HUES64 (cell line): Measurements from ENCODE around the gene CMIP.

ENCODE experiments used
- H3K27ac ChIP-seq: 2 replicates; pipeline ENCODE4 v1.7.0; 2013; ENCODE audit warnings: low read depth, low read length, inconsistent platforms
- H3K27me3 ChIP-seq: 2 replicates; pipeline ENCODE4 v1.6.1; 2013; ENCODE audit warnings: mild to moderate bottlenecking, low read length; ENCODE audit not compliant: insufficient read depth
- H3K36me3 ChIP-seq: 2 replicates; pipeline ENCODE4 v1.6.1; 2013; ENCODE audit warnings: mild to moderate bottlenecking, low read length; ENCODE audit not compliant: insufficient read depth
- H3K4me1 ChIP-seq: 2 replicates; pipeline ENCODE4 v1.6.1; 2013; ENCODE audit warnings: mild to moderate bottlenecking, low read length, moderate library complexity; ENCODE audit not compliant: insufficient read depth
- H3K4me3 ChIP-seq: 2 replicates; pipeline ENCODE4 v1.5.1; 2013; ENCODE audit warnings: mild to moderate bottlenecking, low read length, moderate library complexity
- H3K9ac ChIP-seq: 2 replicates; pipeline ENCODE4 v1.6.1; 2013; ENCODE audit warnings: mild to moderate bottlenecking, low read depth, low read length
- H3K9me3 ChIP-seq: 2 replicates; pipeline ENCODE4 v1.6.1; 2013; ENCODE audit warnings: low read depth, low read length; ENCODE audit not compliant: insufficient read depth
- WGBS: fragments of 150-250, 120-280 bp; methylation state at CpG from one replicate; pipeline ENCODE4 v1.1.7; 2013; ENCODE audit warnings: missing lambda C conversion rate; 5-methylcytosine and 5-hydroxymethylcytosine counted together

CMIP gene

GRCh38 chr16:81629034-81629802 is 184.6 kb downstream of the CMIP start:
- Histone ChIP-seq H3K27ac (no peak overlapping the region), H3K27me3 (no peaks in the 10 kb centered on the region), H3K9ac (no peak overlapping the region), H3K36me3 (no peaks in the 10 kb centered on the region), H3K4me3 (no peak overlapping the region), H3K9me3 (no peaks in the 10 kb centered on the region), H3K4me1 (peaks cover 33% of the 10 kb centered on the region)
- 94% methylated on average over 26 of the region's 26 CpGs for WGBS

DNA sequence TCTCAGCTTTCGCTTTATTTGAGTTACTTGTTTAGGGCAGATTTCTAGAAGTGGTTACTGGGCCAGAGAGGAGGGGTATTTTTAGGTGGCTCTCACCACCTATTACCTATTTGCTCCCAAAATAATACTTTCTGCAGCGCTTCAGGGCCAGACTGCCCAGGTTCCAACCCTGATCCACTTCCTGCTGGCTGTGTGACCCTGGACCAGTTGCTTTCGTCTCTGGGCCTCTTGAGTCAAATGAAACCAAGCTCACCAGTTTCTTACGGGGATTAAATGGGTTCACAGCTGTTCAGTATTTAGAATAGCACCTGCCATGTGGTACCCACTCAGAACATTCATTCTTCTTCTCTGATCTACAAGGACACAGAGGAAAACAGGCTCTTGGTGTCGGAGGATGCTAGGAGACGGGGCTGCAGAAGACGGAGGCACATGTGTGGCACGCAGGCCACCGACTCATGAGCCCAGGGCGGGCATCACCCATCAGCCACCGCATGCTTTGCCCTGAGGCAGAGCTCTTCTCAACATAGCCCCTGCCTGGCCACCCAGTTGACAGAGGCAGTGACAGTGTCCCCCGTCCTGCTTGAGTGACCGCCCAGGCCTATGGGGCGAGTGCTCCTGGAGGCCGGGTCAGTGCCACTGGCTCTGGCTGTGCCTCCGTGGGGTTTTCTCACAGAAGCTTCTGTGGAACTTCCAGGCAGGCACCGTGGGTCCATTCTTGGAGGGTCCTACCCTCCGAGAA is 185.5 kb downstream of the CMIP start:
- no peak overlapping the region for H3K4me3 ChIP-seq
- no peaks in the 10 kb centered on the region for H3K36me3 ChIP-seq
- H3K27me3 ChIP-seq = no peaks in the 10 kb centered on the region
- H3K27ac ChIP-seq = peak overlapping the region; percentile 20; the same call in 1 of the 2 replicates
- H3K9me3 ChIP-seq = no peaks in the 10 kb centered on the region
- peaks cover 41% of the 10 kb centered on the region for H3K4me1 ChIP-seq
- 86% methylated on average over 18 of the region's 18 CpGs for WGBS
- no peak overlapping the region for H3K9ac ChIP-seq

- H3K4me1 ChIP-seq = peaks cover 46% of the 10 kb centered on the region
- H3K9ac ChIP-seq = no peak overlapping the region
- H3K9me3 ChIP-seq = no peaks in the 10 kb centered on the region
- 55% methylated on average over 5 of the region's 5 CpGs for WGBS
- peak overlapping the region; percentile 44; the same call in 1 of the 2 replicates for H3K27ac ChIP-seq
- H3K36me3 ChIP-seq = no peaks in the 10 kb centered on the region
- no peaks in the 10 kb centered on the region for H3K27me3 ChIP-seq
- H3K4me3 ChIP-seq = no peak overlapping the region
Observed at GRCh38 chr16:81630635-81631031, 186.0 kb downstream of the CMIP start.

DNA sequence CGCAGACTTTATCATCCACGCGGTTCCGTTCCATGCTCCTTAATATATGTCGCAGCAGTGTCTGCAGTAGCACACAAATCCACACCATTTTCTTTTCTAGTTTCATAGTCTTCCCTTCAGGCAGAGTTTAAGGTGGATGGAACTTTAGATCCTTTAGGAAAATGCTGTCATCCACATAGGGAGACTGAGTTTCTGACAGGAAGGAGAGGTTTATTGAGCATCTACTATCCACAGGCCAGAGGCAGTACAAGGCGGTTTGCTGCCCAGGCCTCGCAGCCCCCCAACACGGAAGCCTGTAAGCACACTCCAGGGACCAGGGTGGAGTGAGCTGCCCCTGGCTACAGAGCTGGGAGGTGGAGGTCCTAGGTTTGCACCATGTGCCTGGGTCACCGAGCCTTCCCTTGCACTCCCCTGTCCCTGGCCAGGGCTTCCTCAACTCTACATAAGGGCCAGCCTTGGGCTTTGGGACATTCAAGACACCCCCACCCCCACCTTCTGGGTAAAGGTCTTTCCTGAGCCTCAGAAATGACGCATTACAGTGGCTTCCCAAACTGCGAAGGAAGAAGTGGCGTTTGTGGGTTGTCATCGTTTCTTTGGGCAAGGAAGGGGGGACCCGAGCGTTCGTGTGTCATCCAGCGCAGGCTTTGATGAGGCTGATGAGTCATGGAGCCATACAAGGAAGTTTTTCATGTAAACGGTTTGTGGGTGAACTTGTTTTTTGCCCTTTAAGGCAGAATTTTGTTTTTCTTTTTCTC is 188.0 kb downstream of the CMIP start:
- H3K4me1 ChIP-seq = peaks cover 46% of the 10 kb centered on the region
- H3K4me3 ChIP-seq = no peak overlapping the region
- WGBS = 83% methylated on average over 18 of the region's 18 CpGs
- peak overlapping the region; percentile 67 for H3K27ac ChIP-seq
- H3K9ac ChIP-seq = peak overlapping the region; percentile 10; the same call in 1 of the 2 replicates
- H3K27me3 ChIP-seq = no peaks in the 10 kb centered on the region
- H3K36me3 ChIP-seq = no peaks in the 10 kb centered on the region
- H3K9me3 ChIP-seq = no peaks in the 10 kb centered on the region

GRCh38 chr16:81633147-81633619 is 188.6 kb downstream of the CMIP start:
- H3K36me3 ChIP-seq = no peaks in the 10 kb centered on the region
- H3K9me3 ChIP-seq = no peaks in the 10 kb centered on the region
- WGBS = 42% methylated on average over 11 of the region's 11 CpGs
- H3K4me3 ChIP-seq = no peak overlapping the region
- H3K9ac ChIP-seq = 0 out of 2 replicates have a peak overlapping the region, but pooled peaks have one; percentile 10
- no peaks in the 10 kb centered on the region for H3K27me3 ChIP-seq
- H3K4me1 ChIP-seq = peaks cover 46% of the 10 kb centered on the region
- peak overlapping the region; percentile 67 for H3K27ac ChIP-seq

GRCh38 chr16:81633680-81634379 is 189.2 kb downstream of the CMIP start:
- 80% methylated on average over 8 of the region's 8 CpGs for WGBS
- Histone ChIP-seq H3K27ac (peak overlapping the region; percentile 73; the same call in 1 of the 2 replicates), H3K4me3 (no peak overlapping the region), H3K36me3 (no peaks in the 10 kb centered on the region), H3K9ac (peak overlapping the region; percentile 56; the same call in 1 of the 2 replicates), H3K9me3 (no peaks in the 10 kb centered on the region), H3K27me3 (no peaks in the 10 kb centered on the region), H3K4me1 (peaks cover 50% of the 10 kb centered on the region)

- no peaks in the 10 kb centered on the region for H3K27me3 ChIP-seq
- peak overlapping the region; percentile 56; the same call in 1 of the 2 replicates for H3K9ac ChIP-seq
- no peak overlapping the region for H3K4me3 ChIP-seq
- no peaks in the 10 kb centered on the region for H3K9me3 ChIP-seq
- peaks cover 50% of the 10 kb centered on the region for H3K4me1 ChIP-seq
- H3K36me3 ChIP-seq = no peaks in the 10 kb centered on the region
- H3K27ac ChIP-seq = peak overlapping the region; percentile 73
- WGBS = 52% methylated on average over 13 of the region's 13 CpGs
Observed at GRCh38 chr16:81634380-81635062, 189.9 kb downstream of the CMIP start.

GRCh38 chr16:81635063-81635937 is 190.7 kb downstream of the CMIP start:
- H3K9me3 ChIP-seq = no peaks in the 10 kb centered on the region
- H3K36me3 ChIP-seq = no peaks in the 10 kb centered on the region
- H3K4me1 ChIP-seq = peaks cover 49% of the 10 kb centered on the region
- H3K27me3 ChIP-seq = no peaks in the 10 kb centered on the region
- H3K4me3 ChIP-seq = no peak overlapping the region
- H3K27ac ChIP-seq = peak overlapping the region; percentile 58
- WGBS = 87% methylated on average over 13 of the region's 15 CpGs
- H3K9ac ChIP-seq = peak overlapping the region; percentile 44; the same call in 1 of the 2 replicates

GRCh38 chr16:81636298-81636993 is 191.8 kb downstream of the CMIP start:
- Histone ChIP-seq H3K9me3 (no peaks in the 10 kb centered on the region), H3K9ac (no peak overlapping the region), H3K4me3 (no peak overlapping the region), H3K4me1 (peaks cover 39% of the 10 kb centered on the region), H3K27ac (no peak overlapping the region), H3K36me3 (no peaks in the 10 kb centered on the region), H3K27me3 (no peaks in the 10 kb centered on the region)
- 88% methylated on average over 14 of the region's 16 CpGs for WGBS
